HepG2 (cell line): Measurements from ENCODE around the gene CDKN1C.

Experiments
- CTCF ChIP-seq: sonication (generic); formaldehyde crosslinking; IDR thresholded peaks from 2 replicates; pipeline ENCODE4 v1.5.0; 2020; ENCODE audit warnings: mild to moderate bottlenecking, missing genetic modification reagents, moderate library complexity
- KDM5A ChIP-seq: fragments of 200-600 bp; sonication (generic); IDR thresholded peaks from 2 replicates; pipeline ENCODE4 v1.7.0; 2018; ENCODE audit warnings: antibody characterized with exemption, mild to moderate bottlenecking, low read length, borderline replicate concordance
- NFKBIZ ChIP-seq: IDR thresholded peaks from 2 replicates; pipeline ENCODE4 v1.6.1; 2018; ENCODE audit warnings: missing genetic modification reagents, missing compliant biosample characterization
- PREB ChIP-seq: sonication (generic); formaldehyde crosslinking; IDR thresholded peaks from 2 replicates; pipeline ENCODE4 v1.4.0; 2020; ENCODE audit warnings: missing genetic modification reagents
- SPEN ChIP-seq: sonication (generic); formaldehyde crosslinking; IDR thresholded peaks from 2 replicates; pipeline ENCODE4 v1.5.1; 2020; ENCODE audit warnings: low read depth, mild to moderate bottlenecking, missing genetic modification reagents
- ZNF747 ChIP-seq: sonication (generic); formaldehyde crosslinking; IDR thresholded peaks from 2 replicates; pipeline ENCODE4 v1.8.1; 2023; ENCODE audit warnings: missing genetic modification reagents, mild to moderate bottlenecking, borderline replicate concordance

GRCh38 chr11:2857918-2858317 lies 27.7 kb downstream of the CDKN1C start:
- no peak for TF ChIP-seq CTCF (CRISPR knock-in tag)
- TF ChIP-seq NFKBIZ (CRISPR knock-in tag), result no peak
- no peak for TF ChIP-seq PREB (CRISPR knock-in tag)
- no peak for TF ChIP-seq SPEN (CRISPR knock-in tag)
- TF ChIP-seq KDM5A, result no peak
- TF ChIP-seq ZNF747 (CRISPR knock-in tag), result no peak
